CD1c-positive myeloid dendritic cell (primary cell): ENCODE measurements around the gene PCYOX1L.

Source experiments
- DNase-seq: peaks from one replicate; pipeline ENCODE4 v3.0.0-alpha.2; 2016; ENCODE audit errors: extremely low spot score

The PCYOX1L gene

DNA sequence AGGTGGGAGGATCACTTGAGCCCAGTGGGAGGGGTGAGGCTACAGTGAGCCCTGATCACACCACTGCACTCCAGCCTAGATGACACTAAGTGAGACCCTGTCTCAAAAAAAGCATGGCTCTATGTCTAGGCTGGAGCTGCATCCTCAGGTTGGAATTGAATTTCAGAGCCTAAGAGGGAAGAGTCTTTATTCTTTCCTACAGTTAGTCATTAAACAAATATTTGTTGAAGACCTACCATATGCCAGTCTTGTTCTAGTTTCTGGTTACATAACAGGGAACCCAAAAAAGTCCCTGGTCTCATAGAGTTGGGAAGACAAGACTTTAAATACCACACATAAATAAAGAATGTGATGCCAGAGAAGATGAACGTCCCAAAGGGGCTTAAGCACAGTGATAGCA, 19.5 kb upstream of the PCYOX1L start:
- DNase-seq, result no peak

DNA sequence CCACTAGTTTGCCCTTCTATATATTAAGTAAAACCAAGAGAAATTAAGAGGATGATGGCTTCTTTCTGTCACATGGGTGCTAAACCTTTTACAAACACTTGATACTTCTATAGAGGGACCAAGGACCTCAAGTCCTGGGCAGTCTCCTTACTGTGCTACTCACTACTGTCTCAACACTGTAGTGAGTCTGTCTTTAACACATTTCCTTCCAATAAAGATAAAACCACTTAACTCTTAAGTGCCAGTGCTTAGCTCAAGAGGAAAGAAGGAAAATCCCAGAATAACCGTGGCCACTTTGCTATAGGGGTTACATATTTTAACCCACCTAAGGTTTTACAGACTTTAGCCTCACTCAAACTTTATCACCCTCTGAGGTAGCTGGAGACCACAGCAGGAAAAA, 16.9 kb upstream of the PCYOX1L start:
- DNase-seq, result no peak

DNA sequence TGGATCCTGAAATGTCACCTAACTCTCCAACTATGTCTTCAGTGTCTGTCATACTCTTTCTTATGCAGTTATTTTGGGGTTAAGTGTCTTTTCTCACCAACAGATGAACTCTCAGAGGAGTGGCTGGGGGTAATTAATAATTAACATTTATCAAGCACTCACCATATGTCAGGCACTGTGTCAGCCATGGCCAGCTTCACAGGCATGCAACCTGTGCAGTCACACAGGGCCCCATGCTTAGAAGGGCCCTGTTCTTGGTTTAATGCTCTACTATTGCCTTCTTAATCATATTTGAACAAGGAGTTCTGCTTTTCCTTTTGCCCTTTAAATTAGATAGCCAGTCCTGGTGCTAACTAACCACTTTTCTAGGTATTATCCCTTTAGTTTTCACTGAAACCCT, 16.0 kb upstream of the PCYOX1L start:
- no peak for DNase-seq

DNA sequence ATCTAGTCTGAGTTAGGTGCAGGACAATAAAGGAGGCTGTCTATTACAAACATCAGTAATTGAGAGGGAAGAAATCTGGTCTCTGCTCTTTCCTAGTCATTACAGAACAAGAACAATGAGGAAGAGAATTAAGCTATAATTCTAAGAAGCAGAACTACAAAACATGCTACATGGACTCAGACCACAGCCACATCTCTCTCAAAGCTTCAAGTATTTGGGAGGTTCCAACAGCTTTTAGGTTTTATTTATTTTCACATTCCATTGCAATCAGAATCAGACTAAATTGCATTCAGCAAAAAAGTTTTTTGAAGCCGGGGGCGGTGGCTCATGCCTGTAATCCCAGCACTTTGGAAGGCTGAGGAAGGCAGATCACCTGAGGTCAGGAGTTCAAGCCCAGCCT, 13.7 kb upstream of the PCYOX1L start:
- peak; percentile 24 for DNase-seq

DNA sequence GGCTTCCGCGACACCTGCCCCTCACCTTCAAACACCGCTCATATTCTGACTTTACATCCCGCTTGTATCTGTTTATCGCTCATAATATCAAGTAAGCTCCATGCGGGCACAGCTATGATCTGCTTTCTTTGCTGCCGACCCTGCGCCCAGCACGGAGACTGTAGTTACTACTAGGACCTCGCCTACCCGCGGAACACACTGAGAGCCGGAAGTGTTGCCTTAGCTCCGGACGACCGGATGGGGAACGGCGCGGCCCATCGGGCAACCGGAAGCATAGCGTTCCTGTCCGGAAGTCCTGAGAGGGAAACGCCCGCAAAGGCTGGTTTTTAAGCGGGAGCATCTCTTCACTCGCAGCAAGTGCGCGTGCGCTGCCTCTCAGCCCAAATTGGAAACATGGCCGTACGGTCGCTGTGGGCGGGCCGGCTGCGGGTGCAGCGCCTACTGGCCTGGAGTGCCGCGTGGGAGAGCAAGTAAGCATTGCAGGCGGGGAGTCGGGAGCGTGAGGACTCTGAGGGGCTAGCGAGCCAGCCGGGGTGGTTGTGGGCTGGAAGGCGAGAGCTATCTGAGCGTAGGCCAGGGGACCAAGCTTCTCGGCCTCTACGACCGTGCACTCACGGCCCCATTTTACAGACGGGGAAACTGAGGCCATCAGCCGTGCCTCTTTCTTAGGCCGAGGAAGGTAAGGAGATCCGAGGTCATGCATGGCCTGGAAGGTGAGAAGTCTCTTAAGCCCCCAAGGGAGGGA, 12.5 kb upstream of the PCYOX1L start, which contains the start of gene GRPEL2:
GRPEL2 (plus strand) TSS at position 353 of the 745 bp plus-strand sequence; CDS start at position 394, 41 bp downstream.
- peak; percentile 97 for DNase-seq

DNA sequence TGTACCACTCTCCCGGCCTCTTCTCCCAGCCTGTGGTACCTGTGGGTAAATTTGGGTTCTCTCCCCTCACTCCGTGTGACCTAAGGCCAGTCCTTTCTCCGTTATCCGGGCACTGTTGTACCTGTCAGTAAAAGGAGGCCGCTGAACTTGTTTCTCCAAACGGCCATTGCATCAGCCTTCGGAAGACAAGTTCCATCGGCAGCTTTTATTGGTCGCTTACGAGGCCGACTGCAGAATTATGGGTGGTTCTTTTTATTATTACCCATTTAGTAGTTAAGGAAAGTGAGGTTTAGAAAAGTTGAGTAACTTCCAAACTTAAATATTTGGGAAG, 12.0 kb upstream of the PCYOX1L start:
- DNase-seq, result no peak

DNA sequence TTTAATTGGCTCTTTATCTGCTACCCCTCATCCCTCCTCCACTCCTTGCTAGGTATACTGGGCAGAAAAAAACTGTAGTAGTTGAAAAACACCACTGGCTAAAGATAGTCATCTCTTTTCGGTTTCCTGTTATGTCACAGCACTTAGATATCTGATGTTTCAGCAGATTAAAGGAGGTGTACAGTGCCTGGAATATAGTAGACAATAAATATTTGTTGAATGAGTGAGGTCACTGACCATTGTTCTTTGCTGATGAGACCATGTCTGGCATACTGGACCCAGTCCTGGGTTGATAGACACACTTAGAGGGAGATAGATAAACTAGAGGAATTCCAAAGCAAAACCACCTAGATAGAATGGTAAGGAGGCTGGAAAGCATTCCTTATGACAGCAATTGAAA, 9.3 kb upstream of the PCYOX1L start:
- DNase-seq, result no peak

DNA sequence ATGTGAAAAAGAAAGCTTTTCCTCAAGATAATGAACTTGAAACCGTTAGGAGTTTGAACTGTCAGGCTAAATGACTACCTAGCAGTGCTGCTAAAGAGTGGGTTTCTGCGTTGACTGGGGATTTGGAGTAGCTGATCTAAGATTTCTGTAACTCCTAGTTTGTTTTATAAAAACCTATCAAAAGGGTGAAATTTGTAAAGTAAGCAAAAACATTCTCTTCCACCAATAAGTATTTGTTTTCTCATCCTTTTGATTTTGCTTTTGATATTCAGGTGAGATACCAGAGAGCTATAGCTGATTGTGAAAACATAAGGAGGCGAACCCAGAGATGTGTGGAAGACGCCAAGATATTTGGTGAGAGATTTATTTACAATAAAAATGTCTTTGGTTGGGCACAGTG, 8.5 kb upstream of the PCYOX1L start:
- DNase-seq, result no peak

DNA sequence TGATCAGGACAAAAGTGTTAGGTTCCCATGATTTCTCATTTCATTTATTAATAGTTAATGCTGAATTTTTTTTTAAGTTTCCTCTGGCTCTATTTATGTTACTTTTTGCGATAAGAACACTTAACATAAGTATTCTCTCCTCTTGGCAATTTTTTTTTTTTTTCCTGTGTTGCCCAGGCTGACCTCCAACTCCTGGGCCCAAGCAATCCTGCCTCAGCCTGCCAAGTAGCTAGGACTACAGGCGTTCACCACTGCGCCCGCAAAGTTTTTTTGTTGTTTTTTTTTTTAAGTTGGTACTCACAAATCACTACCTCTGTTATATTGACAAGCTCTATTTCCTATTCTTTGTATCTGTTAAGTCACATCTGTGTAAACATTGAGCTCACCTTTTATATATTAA, 5.7 kb upstream of the PCYOX1L start:
- no peak for DNase-seq

DNA sequence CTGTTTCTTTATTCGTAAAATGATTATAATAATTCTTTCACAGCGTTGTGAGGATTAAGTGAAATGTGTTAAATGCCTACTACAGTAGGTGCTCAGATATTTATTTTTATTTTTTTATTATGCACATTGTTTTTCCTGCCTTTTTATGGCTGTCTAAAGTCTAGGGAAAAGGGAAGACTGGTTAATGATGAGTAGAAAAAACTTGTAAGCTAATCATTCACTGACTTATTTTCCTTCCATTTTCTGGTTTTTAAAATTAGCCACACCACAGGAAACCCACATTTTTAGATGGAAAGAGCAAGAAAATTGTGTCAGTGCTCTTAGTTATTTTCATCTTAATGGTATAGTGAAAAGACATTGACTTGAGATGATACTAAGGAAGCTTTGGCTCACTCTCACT, 3.9 kb upstream of the PCYOX1L start:
- DNase-seq, result no peak

DNA sequence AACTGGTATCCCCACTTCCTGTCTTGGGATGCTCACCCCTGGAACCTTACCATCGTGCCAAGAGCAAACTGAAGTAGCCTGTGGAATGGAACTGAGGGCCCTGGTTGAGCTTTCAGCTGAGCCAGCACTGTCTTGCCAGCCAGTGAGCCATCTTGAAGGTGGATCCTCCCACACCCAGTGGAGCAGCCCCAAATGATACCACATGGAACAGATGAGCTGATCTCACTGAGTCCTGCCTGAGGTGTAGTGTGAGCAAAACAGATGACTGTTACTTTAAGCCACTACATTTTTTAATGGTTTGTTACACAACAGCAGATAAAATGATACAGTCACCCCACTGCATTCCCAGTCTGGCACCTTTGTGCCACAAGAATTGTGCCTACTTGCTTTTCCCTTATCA, 2.2 kb upstream of the PCYOX1L start:
- no peak for DNase-seq

DNA sequence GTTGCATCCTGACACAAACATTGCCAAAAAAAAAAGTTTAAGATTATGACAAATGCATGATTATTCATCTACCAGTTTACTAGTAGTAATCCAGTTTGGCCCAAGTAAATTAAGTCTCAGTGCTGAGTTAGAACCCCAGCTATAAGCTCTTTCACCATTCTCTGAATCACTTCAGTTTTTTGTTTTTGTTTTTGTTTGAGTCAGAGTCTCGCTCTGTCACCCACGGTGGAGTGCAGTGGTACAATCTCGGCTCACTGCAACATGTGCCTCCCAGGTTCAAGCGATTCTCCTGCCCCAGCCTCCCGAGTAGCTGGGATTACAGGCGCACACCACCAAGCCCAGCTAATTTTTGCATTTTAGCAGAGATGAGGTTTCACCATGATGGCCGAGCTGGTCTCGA, 1.5 kb upstream of the PCYOX1L start:
- no peak for DNase-seq

DNA sequence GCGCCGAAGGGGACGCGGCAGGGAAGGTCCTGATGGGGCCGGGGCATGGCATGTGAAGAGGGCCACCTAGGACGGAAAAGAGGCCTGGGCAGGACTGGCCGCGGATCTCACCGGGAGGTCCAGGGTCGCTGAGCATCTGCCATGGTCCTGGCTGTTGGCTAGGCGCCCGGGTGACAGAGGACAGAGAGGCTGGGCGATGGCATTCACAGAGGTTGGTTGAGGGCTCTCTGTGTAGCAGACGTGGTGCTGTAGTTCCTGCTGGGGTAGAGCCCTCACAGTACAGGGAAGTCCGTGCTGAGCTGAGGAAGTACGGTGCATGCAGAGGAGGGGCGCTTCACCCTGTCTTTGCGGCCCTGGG, 427 bp downstream of the PCYOX1L start:
- peak; percentile 62 for DNase-seq

DNA sequence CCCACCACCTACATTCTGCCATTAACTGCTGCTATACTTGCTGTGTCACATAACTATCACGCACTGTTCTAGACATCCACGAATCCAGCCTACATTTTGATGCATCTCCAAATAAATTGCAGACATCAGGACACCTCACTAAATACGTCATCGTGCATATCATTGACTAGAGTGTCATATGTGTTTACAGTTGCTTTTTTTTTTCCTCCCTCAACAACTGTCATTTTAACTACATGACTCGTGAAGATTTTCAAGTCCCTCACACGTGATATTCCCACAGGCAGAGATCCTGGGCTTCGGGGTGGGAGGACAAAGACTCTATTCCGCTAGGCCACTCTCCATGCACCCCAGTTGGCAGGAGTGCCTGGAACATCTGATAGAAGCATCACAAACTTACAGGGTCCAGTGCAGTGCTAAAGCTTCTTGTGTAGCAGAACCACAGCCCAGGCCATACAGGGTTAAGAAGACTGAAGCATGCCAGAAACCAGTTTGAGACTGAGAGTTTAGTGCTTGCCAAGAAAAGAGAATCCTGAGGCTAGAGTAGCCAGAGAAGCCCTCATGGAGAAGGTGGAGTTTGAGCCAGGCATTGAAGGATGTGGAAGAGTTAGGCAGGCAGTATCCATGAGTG, 1.1 kb downstream of the PCYOX1L start:
- no peak for DNase-seq

DNA sequence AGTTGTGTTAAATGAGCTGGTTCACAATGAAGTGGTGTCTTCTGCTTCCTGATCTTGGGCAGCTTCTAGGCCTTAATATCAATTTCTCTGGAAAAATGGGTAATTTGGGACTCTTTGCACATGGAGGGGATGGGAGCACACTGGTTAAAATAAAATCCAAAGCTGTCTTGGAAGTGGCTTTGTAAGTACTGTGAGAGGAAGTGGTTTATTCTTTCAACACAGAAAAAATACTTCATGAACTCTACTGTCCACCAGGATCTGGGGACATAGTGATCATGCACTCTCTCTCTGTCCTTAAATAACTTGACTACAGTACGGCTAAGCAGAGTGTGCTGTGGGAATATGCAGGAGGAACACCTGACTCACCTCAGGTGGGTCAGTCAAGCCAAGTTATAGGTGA, 2.4 kb downstream of the PCYOX1L start:
- no peak for DNase-seq

DNA sequence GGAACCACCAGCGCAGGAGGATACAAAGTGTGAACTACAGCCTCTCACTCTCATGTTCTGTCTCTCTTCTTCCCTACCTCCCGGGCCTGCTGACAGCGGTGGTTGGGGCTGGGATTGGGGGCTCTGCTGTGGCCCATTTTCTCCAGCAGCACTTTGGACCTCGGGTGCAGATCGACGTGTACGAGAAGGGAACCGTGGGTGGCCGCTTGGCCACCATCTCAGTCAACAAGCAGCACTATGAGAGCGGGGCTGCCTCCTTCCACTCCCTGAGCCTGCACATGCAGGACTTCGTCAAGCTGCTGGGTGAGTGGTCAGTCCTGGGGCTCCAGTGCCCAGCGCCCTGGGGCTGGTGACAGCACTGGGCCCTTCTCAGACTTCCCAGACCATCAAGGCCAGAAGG, 4.7 kb downstream of the PCYOX1L start:
- no peak for DNase-seq

DNA sequence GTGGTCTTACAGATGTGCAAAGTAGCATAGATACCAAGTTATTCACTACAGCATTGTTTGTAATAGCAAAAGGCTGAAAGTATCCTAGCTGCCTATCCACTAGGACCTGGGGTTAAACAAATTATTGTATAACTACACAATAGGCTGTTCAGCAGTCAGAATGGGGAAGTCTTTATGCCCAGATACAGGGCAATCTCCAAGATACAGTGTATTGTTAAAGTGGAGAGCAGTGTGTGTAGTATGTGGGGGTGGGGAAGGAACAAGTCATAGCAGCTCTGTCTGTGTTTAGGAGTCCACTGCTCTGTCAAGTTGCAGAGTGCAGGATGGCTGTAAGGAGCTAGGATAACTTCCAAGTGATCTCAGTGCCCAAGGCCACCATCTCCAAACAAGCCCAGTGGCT, 5.5 kb downstream of the PCYOX1L start:
- DNase-seq, result peak; percentile 37

DNA sequence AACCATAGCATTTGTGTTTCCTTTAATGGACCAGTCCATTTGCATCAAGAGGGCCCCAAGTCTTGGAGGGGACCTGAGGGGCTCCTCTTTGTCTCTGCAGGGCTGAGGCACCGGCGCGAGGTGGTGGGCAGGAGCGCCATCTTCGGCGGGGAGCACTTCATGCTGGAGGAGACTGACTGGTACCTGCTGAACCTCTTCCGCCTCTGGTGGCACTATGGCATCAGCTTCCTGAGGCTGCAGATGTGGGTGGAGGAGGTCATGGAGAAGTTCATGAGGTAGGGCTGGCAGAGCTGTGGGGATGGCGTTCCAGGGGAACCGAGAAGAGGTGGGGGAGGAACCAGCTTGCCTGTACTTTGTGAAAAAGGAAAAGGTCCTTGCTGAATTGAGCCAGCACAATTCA, 6.1 kb downstream of the PCYOX1L start:
- DNase-seq, result peak; percentile 62

DNA sequence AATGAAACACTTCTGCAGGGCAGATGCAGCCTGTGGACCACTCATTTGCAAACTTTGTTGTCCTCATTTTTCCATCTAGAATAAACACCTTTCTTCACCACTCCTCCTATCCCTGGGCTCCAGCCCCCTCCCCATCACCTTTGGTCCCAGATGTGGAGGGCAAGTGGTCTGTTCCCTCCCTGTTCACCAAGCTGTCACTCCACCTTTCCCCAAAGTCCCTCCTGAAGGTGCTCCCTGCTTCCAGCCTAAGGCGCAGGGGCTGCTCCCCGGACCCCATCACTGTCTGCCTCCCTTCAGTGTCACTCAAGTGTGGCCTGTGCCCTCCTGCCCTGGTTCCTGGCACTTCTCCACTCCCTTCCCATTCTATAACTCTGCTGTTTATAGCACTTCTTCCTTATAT, 6.9 kb downstream of the PCYOX1L start:
- DNase-seq, result no peak

DNA sequence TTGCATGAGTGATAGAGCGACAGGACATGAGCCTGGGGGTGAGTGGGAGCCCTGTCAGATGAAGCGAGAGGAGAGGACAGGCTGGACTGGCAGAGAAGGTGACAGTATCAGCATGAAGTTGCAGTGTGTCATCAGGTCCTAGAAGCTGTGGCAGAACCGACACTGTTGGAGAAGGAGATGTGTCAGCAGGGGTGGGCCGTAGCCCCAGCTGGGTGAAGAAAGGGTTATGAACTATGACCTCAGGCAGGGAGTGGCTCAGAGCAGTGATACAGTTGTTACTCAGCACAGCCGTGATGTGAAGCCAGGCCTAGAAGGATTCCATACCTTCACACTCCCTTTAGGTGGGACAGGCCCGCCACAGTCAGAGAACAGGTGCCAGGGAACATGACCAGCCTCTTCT, 7.6 kb downstream of the PCYOX1L start:
- DNase-seq, result no peak

DNA sequence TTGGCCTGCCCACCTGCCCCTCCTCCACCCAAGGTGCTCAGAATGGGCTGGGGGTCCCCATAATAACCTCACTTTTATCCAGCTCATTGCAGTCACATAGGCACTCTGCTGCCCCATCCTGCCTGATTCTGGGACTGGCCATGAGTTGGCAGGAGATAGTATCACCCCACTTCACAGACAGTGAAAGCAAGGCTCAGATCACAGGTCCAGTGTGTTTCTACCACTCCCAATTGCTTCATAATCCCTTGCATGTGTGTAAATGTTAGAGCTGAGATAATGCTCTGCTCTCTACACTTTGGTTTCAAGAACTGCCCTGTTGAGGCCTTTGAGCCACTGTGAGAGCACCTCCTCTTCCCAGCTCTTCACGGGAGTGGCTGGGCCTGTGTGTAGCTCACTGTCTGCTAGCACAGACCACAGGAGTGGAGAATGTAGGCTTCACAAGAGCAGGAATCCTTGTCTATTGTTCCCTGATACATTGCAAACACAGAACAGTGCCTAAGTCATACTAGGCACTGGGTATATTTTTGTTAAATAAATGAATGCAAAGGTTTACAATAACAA, 8.4 kb downstream of the PCYOX1L start:
- DNase-seq, result no peak

DNA sequence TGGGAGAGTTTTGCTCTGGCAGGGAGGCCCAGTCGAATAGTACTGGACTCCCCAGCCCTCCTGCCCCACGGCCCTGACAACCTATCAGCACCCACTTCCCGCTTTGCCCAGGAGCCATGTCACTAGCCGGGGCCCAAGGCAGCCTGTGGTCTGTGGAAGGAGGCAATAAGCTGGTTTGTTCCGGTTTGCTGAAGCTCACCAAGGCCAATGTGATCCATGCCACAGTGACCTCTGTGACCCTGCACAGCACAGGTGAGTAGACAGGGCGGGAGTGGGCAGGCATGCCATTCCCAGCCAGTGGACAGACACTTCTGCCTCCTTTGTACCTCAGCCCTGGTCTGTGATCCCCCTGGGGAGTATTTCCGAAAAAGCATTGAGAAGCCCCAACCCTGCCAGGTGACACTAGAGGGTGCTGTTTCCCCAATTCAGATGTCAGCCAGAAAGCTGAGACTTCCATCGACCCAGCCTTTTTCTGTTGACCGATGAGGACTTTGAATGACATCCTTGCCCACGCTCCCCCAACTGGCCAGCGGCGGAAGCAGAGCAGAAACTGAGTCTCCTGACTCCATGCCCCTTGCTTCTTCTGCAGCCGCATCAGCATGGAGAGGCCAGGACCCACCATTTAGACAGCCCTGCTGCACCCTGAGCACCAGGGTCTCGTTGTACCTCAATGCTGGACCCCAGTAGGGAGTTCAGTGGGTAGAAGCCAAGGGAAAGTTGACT, 9.6 kb downstream of the PCYOX1L start:
- peak; percentile 50 for DNase-seq
